NCI-H2196 treated with DMSO at 0.1 percent for 48 hours (cell line): ENCODE measurements around the gene TPPP3.
"Not testable (repeated sequence)": the region's sequence is repeated elsewhere in the genome, so short reads cannot be mapped to it uniquely, and the experiment has no call there.

ENCODE experiments used
- DNase-seq: peaks from one replicate; lab custom pipeline; 2025; ENCODE audit not compliant: unreplicated experiment; lab: John Stamatoyannopoulos, UW

TPPP3 gene

GRCh38 chr16:67426950-67427349 is 33.7 kb upstream of the TPPP3 start:
- no peak for DNase-seq

- no peak for DNase-seq
Observed at GRCh38 chr16:67426022-67426421, 32.7 kb upstream of the TPPP3 start.

DNA sequence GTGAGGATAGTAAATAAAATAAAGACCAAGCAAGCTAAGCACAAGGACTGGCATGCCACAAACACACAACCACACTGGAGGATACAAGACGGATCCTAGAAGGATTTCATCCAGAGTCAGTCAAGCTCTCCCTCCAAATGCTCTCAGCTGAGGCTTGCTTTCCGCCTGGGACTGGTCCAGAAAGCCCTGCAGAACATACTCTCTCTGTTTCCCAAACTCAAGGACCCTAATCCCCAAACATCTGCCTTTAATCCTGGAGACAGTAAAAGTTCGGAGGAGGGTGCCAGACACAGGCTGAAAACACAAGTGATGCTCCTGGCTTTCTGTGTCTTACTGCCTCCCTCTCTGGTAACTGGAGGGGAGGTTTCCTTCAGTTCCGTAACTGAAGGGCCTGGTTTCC is 32.3 kb upstream of the TPPP3 start:
- DNase-seq, result no peak

GRCh38 chr16:67425061-67425460 is 31.8 kb upstream of the TPPP3 start:
- DNase-seq, result no peak

DNA sequence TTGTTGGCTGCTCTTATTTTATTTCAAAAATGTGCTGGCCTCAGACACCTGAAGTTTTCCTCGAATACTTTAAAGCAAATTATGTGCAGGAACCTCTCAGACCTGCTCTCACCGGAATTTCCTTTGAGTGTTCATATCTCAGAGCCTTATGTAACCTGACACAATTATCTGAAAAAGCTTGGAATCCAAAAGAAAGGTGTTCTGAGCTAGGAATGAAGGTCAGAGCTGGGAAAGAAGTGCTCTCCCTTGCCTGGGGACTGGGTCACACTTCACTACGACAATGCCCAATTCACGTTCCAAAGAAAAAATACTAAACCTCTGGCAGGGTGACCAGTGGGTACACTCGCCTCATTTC is 30.9 kb upstream of the TPPP3 start:
- DNase-seq, result no peak

DNA sequence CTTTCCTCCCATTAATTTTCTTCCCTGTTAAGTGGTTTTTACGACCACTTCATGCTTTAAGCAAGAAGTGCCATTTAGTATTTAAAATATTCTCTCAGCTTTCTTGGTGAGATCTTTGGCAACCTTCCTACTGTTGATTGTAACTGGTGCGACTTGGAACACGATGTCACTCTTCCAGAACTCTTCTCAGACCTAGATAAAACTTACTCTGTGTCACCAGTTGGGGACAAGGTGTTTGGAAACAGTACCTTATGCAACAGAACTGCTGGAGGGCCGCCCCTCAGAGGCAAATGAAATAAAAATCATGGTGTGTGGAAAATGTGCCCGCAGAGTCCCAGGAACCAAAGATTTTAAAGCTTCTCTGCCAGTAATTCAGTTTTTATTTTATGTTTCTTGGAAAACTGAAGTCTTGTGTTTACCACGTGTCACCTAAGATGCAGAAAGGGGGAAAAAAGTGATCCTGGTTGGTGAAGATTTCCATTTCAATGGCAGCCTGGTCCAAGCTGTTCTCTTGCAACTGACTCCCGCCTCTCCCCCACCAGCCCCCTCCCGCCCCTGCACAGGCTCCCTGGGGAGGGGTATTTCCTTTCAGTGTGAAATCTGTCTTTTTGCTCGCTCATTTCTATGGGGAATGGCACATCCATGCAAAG is 30.4 kb upstream of the TPPP3 start:
- DNase-seq, result no peak

GRCh38 chr16:67423015-67423414 is 29.7 kb upstream of the TPPP3 start:
- no peak for DNase-seq

GRCh38 chr16:67421030-67421429 is 27.7 kb upstream of the TPPP3 start:
- DNase-seq, result no peak

DNA sequence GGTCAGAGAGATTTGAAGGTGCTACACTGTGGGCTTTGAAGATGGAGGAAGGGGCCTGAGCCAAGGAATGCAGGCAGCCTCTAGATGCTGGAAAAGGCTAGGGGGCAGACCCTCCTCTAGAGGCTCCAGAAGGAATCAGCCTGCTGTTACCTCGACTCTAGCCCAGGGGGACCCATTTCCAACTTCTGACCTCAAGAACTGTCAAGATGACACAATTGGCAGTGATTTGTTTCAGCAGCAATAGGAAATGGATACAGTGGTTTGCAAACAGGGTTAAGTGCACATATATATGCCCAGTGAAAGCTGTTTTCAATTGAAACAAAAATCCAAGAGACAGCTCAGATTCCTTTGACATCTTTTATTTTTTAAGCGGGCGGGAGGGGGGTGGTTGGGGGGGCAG is 26.6 kb upstream of the TPPP3 start:
- no peak for DNase-seq

DNA sequence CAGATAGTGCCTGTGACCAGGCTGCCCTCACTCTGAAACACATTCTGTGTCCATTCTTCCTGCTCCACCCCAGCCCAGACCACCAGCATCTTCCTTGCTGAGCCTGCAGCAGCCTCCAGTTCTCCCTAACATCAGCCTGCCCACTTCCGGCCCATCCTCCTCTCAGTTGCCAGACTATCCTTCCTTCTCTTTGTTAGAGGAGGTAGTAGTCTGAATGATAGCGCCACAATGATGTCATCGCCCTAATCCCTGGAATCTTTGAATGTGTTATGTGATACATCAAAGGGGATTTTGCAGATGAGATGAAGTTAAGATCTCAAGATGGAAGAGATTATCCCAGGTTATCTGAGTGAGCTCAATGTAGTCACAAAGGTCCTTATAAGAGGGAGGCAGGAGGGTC is 26.2 kb upstream of the TPPP3 start:
- no peak for DNase-seq

- no peak for DNase-seq
Observed at GRCh38 chr16:67417333-67418061, 24.2 kb upstream of the TPPP3 start.

GRCh38 chr16:67415872-67416793 is 22.8 kb upstream of the TPPP3 start, which contains the start of gene ZDHHC1:
ZDHHC1 (minus strand) TSS chr16:67416477; CDS start chr16:67407775, 8,702 bp downstream.
- no peak for DNase-seq

DNA sequence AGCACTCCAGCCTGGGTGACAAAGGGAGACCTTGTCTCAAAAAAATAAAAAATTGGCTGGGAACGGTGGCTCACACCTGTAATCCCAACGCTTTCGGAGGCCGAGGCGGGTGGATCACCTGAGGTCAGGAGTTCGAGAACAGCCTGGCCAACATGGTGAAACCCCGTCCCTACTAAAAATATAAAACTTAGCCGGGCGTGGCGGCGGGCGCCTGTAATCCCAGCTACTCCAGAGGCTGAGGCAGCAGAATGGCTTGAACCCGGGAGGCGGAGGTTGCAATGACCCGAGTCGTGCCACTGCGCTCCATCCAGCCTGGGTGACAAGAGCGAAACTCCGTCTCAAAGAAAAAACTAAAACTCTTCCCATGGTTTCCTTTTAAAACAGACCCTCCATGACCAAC is 22.1 kb upstream of the TPPP3 start:
- not testable (repeated sequence) for DNase-seq

- no peak for DNase-seq
Observed at GRCh38 chr16:67413978-67414911, 20.9 kb upstream of the TPPP3 start.

- no peak for DNase-seq
Observed at GRCh38 chr16:67412294-67412693, 19.0 kb upstream of the TPPP3 start.

DNA sequence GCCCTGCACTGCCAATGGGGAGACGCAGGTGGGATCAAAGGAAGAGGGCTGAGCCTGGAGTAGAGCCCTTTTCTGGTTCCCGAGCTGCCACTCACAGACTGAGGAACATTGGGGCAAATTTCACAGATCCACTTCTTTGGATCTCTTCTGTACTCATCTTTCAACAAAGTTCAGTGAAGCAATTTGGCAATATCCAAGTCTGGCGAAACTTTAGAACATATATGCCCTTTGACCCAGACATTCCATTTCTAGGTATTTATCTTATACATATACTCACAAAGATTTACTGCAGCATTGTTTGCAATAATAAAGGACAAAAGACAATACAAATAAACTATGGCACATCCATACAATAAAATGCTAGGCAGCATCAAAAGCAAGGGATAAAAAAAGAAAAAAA is 18.0 kb upstream of the TPPP3 start:
- no peak for DNase-seq

- DNase-seq, result no peak
Observed at GRCh38 chr16:67409631-67410030, 16.3 kb upstream of the TPPP3 start.

- no peak for DNase-seq
Observed at GRCh38 chr16:67407788-67408452, 14.6 kb upstream of the TPPP3 start.

DNA sequence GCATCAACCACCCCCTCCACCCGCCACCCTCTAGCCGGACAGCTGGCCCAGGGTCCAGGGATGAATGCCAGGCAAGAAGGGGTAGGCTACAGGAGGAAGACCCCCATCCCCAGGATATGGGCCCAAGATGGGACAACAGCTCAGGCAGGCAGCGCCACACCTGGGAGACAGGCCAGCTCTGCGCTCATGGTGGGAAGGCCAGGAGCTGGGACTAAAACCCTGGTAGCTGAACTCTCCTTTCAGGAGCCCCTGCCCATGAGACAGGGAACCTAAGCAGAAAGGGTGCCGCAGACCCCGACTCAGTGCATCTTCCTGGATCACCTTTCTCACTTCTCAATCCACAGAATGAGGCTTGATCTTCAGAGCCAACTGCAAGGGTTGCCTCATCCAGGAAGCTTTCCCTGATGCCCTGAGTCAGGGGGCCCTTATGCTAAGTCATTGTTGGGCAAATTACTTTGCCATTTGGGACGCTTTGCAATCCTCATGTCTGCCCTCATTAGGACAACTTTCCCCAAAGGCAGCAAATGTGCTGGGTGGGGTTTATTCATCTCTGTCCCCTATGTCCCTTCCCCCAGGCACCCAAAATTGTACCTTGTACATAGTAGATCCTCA is 14.0 kb upstream of the TPPP3 start:
- no peak for DNase-seq
